ENCODE results near the gene PDRG1. TPM values are rescaled to one million over a fixed set of nuclear protein-coding genes. Genes with fewer than 3 reads are reported as not detected.

Gene PDRG1
- total RNA-seq = 8.0 TPM
- long read RNA-seq, transcript PDRG1-201 (5 exons, 1,998 nt) = major isoform, 16 of 18 reads
- long read RNA-seq, partial matches to known transcripts = 2 of 18 reads
- long read RNA-seq, other reads (novel, unspliced or antisense) = 0 of 18 reads

DNA sequence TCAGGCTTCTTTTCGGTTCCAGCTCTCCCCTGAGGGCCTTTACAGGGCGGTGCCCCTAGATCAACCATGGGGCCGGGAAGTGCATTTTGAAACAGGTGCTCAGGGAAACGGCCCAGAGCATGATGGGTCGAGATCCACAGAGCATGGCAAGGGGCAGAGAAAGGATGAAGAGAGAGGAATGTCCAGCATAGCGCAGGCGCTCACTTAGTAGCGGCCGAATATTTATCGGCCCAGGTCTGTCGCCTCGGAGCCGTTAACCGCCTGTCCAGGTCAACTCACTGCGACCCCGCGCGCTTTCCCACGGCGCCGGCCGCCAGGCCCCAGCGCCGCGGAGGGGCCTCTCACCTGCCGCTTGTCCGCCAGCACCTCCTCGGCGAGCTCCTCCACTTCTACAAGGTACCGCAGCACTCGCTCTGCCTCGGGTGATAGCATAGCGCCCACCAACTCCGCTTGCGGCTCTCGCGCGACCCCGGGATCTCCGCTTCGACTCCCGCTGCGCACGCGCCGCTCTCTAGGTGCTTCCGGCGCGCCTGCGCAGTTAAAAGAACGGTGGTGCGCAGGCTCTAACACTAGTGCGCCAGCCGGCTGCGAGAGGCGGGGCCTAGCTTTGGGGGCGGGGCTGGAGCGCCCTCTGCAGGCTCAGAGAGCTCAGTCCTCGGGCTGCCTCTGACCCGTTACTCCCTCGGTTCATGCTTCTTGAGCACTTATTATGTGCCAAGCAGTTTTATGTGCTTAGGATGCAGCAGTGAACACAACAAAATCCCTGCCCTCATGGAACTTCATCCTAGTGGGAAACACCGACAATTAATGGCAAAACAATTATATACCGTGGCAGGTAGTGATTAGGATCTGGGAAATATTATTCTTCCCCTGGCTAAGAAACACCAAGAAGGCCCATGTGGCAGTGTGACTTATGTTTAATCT lies at the start of gene PDRG1:
PDRG1 (minus strand) TSS at position 517 of the 924 bp plus-strand sequence; CDS start at position 432, 85 bp downstream.
- peak; percentile 97 for DNase-seq
- TF ChIP-seq, protein P1, sequence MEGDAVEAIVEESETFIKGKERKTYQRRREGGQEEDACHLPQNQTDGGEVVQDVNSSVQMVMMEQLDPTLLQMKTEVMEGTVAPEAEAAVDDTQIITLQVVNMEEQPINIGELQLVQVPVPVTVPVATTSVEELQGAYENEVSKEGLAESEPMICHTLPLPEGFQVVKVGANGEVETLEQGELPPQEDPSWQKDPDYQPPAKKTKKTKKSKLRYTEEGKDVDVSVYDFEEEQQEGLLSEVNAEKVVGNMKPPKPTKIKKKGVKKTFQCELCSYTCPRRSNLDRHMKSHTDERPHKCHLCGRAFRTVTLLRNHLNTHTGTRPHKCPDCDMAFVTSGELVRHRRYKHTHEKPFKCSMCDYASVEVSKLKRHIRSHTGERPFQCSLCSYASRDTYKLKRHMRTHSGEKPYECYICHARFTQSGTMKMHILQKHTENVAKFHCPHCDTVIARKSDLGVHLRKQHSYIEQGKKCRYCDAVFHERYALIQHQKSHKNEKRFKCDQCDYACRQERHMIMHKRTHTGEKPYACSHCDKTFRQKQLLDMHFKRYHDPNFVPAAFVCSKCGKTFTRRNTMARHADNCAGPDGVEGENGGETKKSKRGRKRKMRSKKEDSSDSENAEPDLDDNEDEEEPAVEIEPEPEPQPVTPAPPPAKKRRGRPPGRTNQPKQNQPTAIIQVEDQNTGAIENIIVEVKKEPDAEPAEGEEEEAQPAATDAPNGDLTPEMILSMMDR (IDR thresholded peaks at IDR 0.05) = peak; percentile 93
- peak; percentile 99 for ATAC-seq

DNA sequence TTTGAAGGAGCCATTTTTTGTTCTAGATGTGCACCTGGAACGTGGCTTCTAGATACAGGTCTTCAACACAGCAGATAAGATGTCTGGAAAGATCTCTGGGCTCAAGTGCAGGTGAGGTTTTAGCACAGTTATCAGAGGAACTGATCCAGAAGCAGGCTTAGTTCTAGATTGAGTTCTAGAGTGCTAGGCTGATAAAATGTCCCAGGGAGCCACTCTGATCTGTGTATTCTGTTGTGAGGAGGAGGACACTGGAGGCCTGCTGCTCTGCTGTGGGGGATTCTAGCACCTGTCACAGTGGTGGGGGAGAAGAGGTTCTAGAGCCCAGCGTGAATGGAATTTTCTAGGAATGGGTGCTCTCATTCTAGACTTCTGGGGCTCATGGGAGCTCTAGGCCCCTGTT lies 46.4 kb upstream of the PDRG1 start:
- DNase-seq (no peak), ATAC-seq (no peak)
- TF ChIP-seq, protein P1 (IDR thresholded peaks at IDR 0.05) = no peak
- intact Hi-C loops (cut with DNase I) = no loop called here
- peaks cover 23% of the 10 kb centered on the region for H3K27me3 ChIP-seq
- H3K27ac ChIP-seq = no peak overlapping the region
- H3K4me3 ChIP-seq = no peak overlapping the region
- no peaks in the 10 kb centered on the region for H3K36me3 ChIP-seq
- H3K4me1 ChIP-seq = no peaks in the 10 kb centered on the region
- H3K9me3 ChIP-seq = no peaks in the 10 kb centered on the region

More for the DNA sequence above, at the start of gene PDRG1:
- peak within 1 kb of the TSS; percentile 87 for H3K27ac ChIP-seq
- H3K4me1 ChIP-seq = peaks cover 12% of the 10 kb centered on the region
- intact Hi-C loops (cut with DNase I) = no loop called here
- H3K9me3 ChIP-seq = no peaks in the 10 kb centered on the region
- peak within 1 kb of the TSS; percentile 95 for H3K4me3 ChIP-seq
- no peaks in the 10 kb centered on the region for H3K27me3 ChIP-seq
- H3K36me3 ChIP-seq = peaks cover 29% of the 10 kb centered on the region

DNA sequence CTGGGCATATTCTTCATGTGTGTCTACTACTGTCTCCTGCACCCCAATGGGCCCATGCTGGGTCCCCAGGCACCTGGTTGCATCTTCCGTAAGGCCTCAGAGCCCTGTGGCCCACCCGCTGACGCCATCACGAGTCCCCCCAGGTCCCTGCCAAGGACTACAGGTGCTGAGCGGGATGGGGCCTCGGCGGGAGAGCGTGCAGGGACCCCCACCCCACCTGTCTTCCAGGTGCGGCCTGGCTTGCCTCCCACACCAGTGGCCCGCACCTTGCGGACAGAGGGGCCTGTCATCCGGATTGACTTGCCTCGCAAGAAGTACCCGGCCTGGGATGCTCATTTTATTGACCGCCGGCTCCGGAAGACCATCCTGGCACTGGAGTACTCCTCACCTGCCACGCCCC lies 45.1 kb upstream of the PDRG1 start:
- DNase-seq = no peak
- peaks cover 23% of the 10 kb centered on the region for H3K27me3 ChIP-seq

DNA sequence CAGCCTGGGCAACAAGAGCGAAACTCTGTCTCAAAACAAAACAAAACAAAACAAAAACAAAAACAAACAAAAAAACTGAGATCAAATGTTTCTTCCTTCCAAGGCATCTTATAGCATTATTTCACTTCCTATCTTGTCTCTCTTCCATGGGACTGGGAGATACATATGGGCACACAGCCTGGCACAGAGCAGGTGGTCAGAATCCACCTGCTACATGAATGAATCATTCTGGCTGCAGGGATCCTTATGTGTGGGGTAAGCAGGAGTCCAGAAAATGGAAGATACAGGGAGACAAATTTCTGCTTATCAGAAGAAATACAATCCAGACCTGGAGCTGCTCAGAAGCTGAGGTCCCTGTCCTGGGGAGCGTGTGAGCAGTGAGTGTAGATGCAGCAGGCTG lies 40.2 kb upstream of the PDRG1 start:
- Histone ChIP-seq H3K36me3 (no peaks in the 10 kb centered on the region), H3K27ac (no peak overlapping the region), H3K4me3 (no peak overlapping the region), H3K27me3 (peaks cover 23% of the 10 kb centered on the region), H3K4me1 (no peaks in the 10 kb centered on the region), H3K9me3 (no peaks in the 10 kb centered on the region)
- ATAC-seq (no peak), DNase-seq (no peak)
- TF ChIP-seq, protein P1 (IDR thresholded peaks at IDR 0.05) = no peak
- intact Hi-C loops (cut with DNase I) = no loop called here

More for the DNA sequence above, 45.1 kb upstream of the PDRG1 start:
- intact Hi-C loops (cut with DNase I) = no loop called here
- no peak overlapping the region for H3K4me3 ChIP-seq
- no peaks in the 10 kb centered on the region for H3K36me3 ChIP-seq
- TF ChIP-seq, protein P1 (IDR thresholded peaks at IDR 0.05) = no peak
- H3K9me3 ChIP-seq = no peaks in the 10 kb centered on the region
- ATAC-seq = no peak
- no peaks in the 10 kb centered on the region for H3K4me1 ChIP-seq
- H3K27ac ChIP-seq = no peak overlapping the region

DNA sequence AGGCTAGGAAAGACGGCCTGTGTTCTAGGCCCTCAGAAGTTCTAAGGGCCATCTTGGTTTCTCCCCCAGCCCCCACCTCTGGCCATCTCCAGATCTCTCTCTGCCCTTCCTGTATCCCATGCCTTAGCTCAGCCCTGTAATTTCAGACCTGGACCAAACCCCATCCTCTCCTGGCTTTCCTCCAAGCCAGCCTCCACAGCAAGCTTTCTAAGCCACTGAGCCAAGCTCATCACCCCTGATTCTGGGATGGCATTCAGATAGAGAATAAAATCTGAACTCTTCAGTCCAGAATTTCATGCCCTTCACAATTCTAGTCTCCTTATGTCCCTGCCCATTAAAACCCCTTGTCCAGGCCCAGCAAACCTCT lies 39.5 kb upstream of the PDRG1 start:
- DNase-seq (no peak), ATAC-seq (no peak)
- intact Hi-C loops (cut with DNase I) = no loop called here
- no peak overlapping the region for H3K4me3 ChIP-seq
- H3K36me3 ChIP-seq = no peaks in the 10 kb centered on the region
- H3K27ac ChIP-seq = no peak overlapping the region
- H3K9me3 ChIP-seq = no peaks in the 10 kb centered on the region
- peaks cover 23% of the 10 kb centered on the region for H3K27me3 ChIP-seq
- TF ChIP-seq, protein P1 (IDR thresholded peaks at IDR 0.05) = no peak
- no peaks in the 10 kb centered on the region for H3K4me1 ChIP-seq

Measured in upper lobe of right lung (tissue), 1 donor.